ENCODE measurements around the gene GTF3C1.
A peak's percentile ranks its signal among the peaks of the same experiment; 100 is the strongest.

GTF3C1 gene

DNA sequence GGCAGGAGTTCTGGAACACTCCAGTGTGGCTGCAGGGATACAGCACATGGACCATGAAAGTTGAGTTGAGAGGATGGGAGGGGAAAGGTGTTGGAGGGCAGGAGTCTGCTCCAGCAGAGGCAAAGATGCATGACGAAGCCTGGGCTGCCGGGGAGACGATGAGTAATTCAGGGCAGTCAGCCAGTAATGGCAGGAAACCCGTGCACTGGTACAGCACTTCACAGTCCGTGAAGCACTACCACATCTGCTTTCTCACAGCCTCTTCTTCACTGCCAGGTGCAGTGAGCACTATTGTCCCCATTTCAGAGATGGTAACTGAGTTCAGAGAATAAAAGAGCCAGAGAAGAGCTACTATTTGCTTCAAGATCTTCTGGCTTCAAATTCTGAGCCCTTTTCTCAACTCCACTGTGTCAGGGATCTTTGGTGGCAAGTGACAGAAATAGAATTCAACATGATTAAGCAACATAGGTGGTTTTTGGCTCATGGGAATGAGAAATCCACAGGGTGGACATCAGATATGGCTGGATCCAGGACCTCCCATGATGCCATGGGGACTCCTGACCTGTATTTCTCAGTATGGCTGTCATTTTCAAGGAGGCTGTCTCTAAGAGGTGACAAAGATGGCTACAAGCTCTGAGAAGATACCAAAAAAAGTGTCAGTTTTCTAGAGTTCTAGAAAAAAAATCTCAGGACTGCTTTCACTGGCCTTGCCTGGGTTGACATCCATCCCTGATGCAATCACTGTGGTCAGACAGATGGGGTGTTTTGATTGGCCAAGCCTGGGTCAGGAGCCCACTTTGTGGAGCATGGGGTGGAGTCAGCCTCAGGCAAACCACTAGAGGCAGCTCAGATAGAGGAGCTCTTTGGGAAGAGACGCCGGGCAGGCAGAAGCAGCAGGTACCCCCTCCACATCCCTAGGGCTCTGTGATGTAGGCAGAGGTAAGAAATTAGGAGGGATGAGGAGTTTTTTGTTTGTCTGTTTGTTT is 123.0 kb downstream of the GTF3C1 start:
- DNase-seq = peak in 23 of 42 donors; percentile 11 to 62 (median 34)
- intact Hi-C loops (cut with DNase I) = no loop called here

DNA sequence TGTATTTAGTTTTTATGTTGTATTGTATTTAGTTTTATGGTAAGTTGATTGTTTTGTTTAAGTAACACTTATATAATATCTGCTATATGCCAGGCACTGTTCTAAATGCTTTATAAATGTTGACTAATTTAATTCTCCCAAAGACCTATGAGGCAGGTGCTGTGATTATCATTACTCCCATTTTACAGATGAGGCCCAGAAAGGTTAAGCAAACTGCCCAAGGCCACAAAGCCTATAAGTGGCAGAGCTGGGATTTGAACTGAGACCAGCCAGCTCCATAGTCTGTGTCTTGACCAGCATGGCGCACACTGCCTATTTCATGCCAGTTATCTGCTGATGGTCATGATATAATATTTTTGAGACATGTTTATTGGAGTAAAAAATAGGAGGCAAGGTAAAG is 123.8 kb downstream of the GTF3C1 start:
- intact Hi-C loops (cut with DNase I) = no loop called here
- peak in 3 of 42 donors; percentile 2 to 17 (median 5) for DNase-seq

DNA sequence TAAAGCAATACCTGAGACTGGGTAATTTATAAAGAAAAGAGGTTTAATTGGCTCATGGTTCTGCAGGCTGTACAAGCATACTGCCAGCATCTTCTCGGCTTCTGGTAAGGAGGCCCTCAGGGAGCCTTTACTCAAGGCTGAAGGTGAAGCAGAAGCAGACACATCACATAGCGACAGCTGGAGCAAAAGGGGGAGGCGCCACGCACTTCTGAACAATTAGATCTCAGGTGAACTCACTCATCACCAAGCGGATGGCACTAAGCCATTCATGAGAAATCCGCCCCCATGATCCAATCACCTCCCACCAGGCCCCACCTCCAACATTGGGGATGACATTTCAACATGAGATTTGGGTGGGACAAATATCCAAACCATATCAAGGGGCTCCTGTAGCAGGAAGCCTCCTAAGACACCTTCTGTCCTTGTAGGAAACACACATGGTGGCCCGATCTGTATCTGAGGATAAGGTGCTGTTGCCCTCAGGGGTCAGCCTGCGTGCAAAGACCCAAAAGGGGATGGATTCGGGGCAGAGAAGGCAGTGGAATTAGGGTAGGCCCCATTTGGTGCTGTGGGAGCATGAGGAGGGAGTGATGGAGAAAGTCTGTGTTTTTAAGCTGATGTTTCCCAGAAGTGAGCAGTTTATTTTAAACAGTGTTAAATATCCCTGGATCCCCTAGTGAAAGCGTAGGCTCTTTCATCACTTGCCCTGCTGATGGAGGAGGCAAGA is 124.8 kb downstream of the GTF3C1 start:
- intact Hi-C loops (cut with DNase I) = no loop called here
- DNase-seq = peak in 9 of 42 donors; percentile 3 to 35 (median 14)

DNA sequence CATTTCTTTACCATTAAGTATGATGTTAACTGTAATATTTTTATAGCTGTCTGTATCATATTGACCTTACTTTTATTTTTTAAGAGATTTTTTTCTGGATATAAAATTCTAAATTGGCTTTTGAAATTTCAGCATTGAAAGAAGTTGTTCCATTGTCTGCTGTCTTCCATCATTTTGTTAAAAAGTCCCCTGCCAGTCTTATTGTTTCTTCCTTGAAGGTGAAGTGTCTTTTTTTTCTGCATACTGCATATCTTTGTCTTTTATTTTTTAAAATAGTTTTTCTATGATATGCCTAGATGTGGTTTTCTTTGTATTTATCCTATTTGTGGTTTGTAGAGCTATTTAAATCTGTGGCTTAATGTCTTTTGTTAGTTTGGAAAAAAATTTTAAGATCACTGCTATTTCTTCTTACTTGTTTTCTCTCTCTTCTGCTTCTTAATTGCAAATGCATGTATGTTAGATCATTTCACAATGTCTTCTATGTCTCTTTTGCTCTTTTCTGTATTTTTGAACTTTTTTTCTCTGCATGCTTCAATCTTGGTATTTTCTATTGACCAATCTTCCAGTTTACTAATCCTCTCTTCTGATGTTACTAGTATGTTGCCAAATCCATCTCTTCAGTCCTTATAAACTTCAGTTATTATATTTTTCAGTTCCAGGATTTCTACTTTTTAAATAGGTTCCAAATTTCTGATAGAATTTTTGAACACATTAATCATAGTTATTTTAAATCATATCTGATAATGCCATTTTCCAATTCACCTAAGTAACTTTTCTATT is 127.6 kb downstream of the GTF3C1 start:
- no peak for DNase-seq

DNA sequence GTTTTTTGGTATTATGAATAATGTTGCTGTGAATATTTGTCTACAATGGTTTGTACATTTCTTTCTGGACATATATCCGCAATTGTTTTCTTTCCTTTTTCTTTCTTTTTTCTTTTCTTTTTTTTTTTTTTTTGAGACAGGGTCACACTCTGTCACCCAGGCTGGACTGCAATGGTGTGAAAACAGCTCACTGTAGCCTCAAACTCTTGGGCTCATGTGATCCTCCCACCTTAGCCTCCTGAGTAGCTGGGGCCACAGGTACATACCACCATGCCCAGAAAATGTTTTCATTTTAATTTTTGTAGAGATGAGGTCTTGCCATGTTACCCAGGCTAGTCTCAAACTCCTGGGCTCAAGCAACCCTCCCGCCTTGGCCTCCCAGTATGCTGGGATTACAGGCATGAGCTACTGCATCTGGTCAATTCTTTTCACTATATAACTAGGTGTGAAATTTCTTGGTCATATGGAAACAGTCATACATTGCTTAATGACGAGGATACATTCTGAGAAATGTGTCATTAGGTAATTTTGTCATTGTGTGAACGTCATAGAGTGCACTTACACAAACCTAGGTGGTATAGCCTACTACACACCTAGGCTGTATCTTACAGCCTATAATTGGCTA is 132.6 kb downstream of the GTF3C1 start:
- peak in 1 of 42 donors; percentile 8 for DNase-seq
- intact Hi-C loops (cut with DNase I) = no loop called here

More for the DNA sequence above, 127.6 kb downstream of the GTF3C1 start:
- intact Hi-C loops (cut with DNase I) = no loop called here

DNA sequence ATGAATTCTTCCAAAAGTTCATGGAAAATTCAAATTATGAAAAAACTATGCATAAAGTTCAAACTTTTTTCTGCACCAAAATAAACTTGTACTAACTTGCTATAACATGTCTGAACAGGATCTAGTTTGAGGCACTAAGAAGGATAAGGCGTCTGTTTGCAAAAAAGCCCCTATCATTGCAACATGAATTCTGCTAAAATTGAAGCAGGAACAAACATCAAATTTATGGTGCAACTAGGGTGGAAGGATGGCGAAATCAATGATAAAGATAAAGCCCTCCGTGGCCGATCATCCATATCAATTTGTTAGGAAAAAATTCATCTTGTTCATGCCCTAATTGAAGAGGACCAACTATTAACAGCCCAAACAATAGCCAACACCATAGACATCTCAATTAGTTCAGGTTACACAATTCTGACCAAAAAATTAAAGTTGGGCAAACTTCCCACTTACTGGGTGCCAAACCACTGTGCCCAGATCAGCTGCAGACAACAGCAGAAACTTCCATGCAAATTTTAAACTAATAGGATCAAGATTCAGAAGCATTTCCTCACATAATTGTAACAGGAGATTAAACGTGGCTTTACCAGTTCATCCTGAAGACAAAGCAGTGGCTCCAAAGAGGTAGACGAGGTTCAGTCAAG is 134.8 kb downstream of the GTF3C1 start:
- intact Hi-C loops (cut with DNase I) = no loop called here
- peak in 1 of 42 donors; percentile 27 for DNase-seq

DNA sequence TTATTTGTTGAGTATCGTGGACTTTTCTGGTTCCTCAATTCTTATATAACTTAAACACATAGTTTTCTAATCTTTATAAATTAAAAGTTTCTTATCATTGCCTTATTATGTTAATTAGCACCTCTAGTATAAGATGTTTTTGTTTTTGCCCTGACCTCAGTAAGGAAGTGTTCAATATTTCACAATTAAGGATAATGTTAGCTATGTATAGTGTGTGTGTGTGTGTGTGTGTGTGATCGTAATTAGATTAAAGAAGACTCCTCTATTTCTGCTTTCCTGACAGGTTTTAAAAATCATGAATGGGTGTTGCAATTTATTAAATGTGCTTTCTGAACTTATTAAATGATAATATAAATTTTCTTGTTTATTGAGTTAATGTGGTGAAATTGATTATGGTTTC is 135.8 kb downstream of the GTF3C1 start:
- DNase-seq = no peak
- intact Hi-C loops (cut with DNase I) = no loop called here

DNA sequence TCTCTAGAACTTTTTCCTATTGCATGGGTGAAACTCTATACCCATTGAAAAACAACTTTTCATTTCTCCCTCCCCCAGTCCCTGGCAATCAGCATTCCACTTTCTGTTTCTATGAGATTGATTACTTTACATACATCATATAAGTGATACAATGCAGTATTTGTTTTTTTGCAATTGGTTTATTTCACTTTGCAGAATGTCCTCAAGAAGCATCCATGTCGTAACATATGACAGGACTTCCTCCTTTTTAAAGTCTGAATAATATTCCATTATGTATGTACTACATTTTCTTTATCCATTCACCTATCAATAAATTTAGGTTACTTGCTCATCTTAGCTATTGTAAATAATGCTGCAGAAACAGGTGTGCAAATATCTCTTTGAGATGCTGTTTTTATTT is 139.0 kb downstream of the GTF3C1 start:
- intact Hi-C loops (cut with DNase I) = no loop called here
- DNase-seq = no peak
